ENCODE data around the gene CFAP74.

DNA sequence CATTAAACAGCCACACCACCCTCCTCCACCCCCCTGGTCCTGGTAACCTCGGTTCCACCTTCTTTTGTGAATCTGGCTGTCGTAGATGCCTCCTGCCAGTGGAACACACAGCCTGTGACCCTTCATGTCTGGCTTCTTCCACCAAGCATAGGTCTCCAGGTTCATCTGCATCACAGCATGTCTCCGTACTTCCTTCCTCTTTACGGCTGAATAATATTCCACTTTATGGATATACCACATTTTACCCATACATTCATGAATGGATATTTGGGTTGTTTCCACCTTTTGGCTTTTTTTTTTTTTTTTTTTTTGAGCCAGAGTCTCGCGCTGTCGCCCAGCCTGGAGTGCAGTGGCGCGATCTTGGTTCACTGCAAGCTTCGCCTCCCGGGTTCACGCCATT is 100.4 kb downstream of the CFAP74 start:
- TF ChIP-seq, protein P1, sequence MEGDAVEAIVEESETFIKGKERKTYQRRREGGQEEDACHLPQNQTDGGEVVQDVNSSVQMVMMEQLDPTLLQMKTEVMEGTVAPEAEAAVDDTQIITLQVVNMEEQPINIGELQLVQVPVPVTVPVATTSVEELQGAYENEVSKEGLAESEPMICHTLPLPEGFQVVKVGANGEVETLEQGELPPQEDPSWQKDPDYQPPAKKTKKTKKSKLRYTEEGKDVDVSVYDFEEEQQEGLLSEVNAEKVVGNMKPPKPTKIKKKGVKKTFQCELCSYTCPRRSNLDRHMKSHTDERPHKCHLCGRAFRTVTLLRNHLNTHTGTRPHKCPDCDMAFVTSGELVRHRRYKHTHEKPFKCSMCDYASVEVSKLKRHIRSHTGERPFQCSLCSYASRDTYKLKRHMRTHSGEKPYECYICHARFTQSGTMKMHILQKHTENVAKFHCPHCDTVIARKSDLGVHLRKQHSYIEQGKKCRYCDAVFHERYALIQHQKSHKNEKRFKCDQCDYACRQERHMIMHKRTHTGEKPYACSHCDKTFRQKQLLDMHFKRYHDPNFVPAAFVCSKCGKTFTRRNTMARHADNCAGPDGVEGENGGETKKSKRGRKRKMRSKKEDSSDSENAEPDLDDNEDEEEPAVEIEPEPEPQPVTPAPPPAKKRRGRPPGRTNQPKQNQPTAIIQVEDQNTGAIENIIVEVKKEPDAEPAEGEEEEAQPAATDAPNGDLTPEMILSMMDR (IDR thresholded peaks at IDR 0.05): no peak
- TF ChIP-seq POLR2A (IDR thresholded peaks at IDR 0.05): no peak
